K562 (cell line): ENCODE data around the gene MYMX. TPM values are rescaled to one million over a fixed set of nuclear protein-coding genes. Genes with fewer than 3 reads are reported as not detected.

Source experiments
- CHCHD3 ChIP-seq: fragments of 250-450 bp; sonication (Bioruptor Pico); IDR thresholded peaks from 2 replicates; pipeline ENCODE4 v2.1.2; 2022; ENCODE audit warnings: mild to moderate bottlenecking
- EP400 ChIP-seq: fragments of 450-650 bp; IDR thresholded peaks from 2 replicates; pipeline ENCODE4 v1.6.1; 2017; ENCODE audit warnings: antibody characterized with exemption, mild to moderate bottlenecking, moderate library complexity
- FOXK2 ChIP-seq, 2 experiments: fragments of 450-650 bp; IDR thresholded peaks in 1 of 2; conservative IDR thresholded peaks in 1 of 2; 2 replicates each; pipeline ENCODE4 v1.6.1; 2016; ENCODE audit warnings: low read depth in 2 of 2, mild to moderate bottlenecking in 1 of 2
- L3MBTL2 ChIP-seq: fragments of 450-650 bp; IDR thresholded peaks from 2 replicates; pipeline ENCODE4 v1.6.1; 2016; ENCODE audit warnings: mild to moderate bottlenecking, moderate library complexity
- NRF1 ChIP-seq, 2 experiments: fragments of 450-650 bp; IDR thresholded peaks in 1 of 2; conservative IDR thresholded peaks in 1 of 2; 2 replicates each; pipeline ENCODE4 v1.6.1; 2014; ENCODE audit warnings: mild to moderate bottlenecking in 2 of 2
- PCBP2 ChIP-seq: fragments of 200-400 bp; formaldehyde crosslinking; IDR thresholded peaks from 2 replicates; pipeline ENCODE4 v1.6.1; 2018; ENCODE audit warnings: low read length, low read depth, mild to moderate bottlenecking, moderate library complexity; ENCODE audit not compliant: poor library complexity, severe bottlenecking
- PHF8 ChIP-seq: fragments of 200-600 bp; sonication (generic); IDR thresholded peaks from 2 replicates; pipeline ENCODE4 v1.6.1; 2012; ENCODE audit warnings: mixed run types, mild to moderate bottlenecking, inconsistent platforms, low read length, moderate library complexity, borderline replicate concordance
- RBM15 ChIP-seq: fragments of 200-400 bp; formaldehyde crosslinking; IDR thresholded peaks from 2 replicates; pipeline ENCODE4 v1.6.1; 2018; ENCODE audit warnings: mild to moderate bottlenecking, low read length, moderate library complexity; ENCODE audit not compliant: insufficient read depth
- SIN3B ChIP-seq: fragments of 450-650 bp; IDR thresholded peaks from 2 replicates; pipeline ENCODE4 v1.6.1; 2017; ENCODE audit warnings: low read depth, mild to moderate bottlenecking, moderate library complexity
- SRSF3 ChIP-seq: fragments of 200-400 bp; formaldehyde crosslinking; IDR thresholded peaks from 2 replicates; pipeline ENCODE4 v1.6.1; 2016; ENCODE audit warnings: mild to moderate bottlenecking, low read length, moderate library complexity; ENCODE audit not compliant: insufficient read depth
- SRSF9 ChIP-seq: fragments of 200-400 bp; formaldehyde crosslinking; IDR thresholded peaks from 2 replicates; pipeline ENCODE4 v1.6.1; 2017; ENCODE audit warnings: low read depth, low read length, borderline replicate concordance
- ZNF140 ChIP-seq: fragments of 250-450 bp; sonication (Bioruptor Pico); IDR thresholded peaks from 2 replicates; pipeline ENCODE4 v1.8.0; 2021; ENCODE audit warnings: moderate library complexity, mild to moderate bottlenecking, inconsistent platforms
- ZNF717 ChIP-seq: fragments of 250-450 bp; sonication (Bioruptor Pico); IDR thresholded peaks from 2 replicates; pipeline ENCODE4 v1.5.0; 2021
- ZNF76 ChIP-seq: fragments of 250-450 bp; sonication (Bioruptor Pico); IDR thresholded peaks from 2 replicates; pipeline ENCODE4 v1.4.0; 2020; ENCODE audit warnings: mild to moderate bottlenecking, moderate library complexity, borderline replicate concordance
- ZNF830 ChIP-seq: fragments of 250-450 bp; sonication (Bioruptor Pico); IDR thresholded peaks from 2 replicates; pipeline ENCODE4 v1.5.0; 2021; ENCODE audit warnings: mild to moderate bottlenecking
- polyA plus RNA-seq, 8 experiments: library from polyadenylated mRNA; depleted of rRNA in 4 of 8; stranded (reverse) in 5 of 8; unstranded in 3 of 8; fragments of >200 nt; fragmentation: Nextera tagmentation in 2 of 8; fragmentation: Illumina TruSeq in 1 of 8; extraction: Ambion mirVana in 2 of 8; extraction: Trizol in 1 of 8; gene quantifications; 2 replicates each; pipeline versions ENCODE4 v1.2.1 to v1.2.3, GENCODE V29; 2011 to 2014; ENCODE audit warnings: inconsistent platforms in 1 of 8, missing spikeins in 1 of 8
- total RNA-seq, 7 experiments: library from RNA; depleted of rRNA in 6 of 7; stranded (reverse); fragments of >200 nt in 6 of 7; fragmentation: Illumina TruSeq in 2 of 7; extraction: Trizol in 2 of 7; gene quantifications; 2 replicates each; pipeline versions ENCODE4 v1.2.1 to v1.2.3, GENCODE V29; 2011 to 2021; ENCODE audit warnings: low replicate concordance in 1 of 7
- TF ChIP-seq, protein P1 (sequence below): fragments of 450-650 bp; IDR thresholded peaks from 2 replicates; pipeline ENCODE4 v1.6.1; 2017; ENCODE audit warnings: antibody characterized with exemption
- TF ChIP-seq, protein P2 (sequence below): fragments of 250-450 bp; sonication (Bioruptor Pico); IDR thresholded peaks from 2 replicates; pipeline ENCODE4 v1.8.0; 2021; ENCODE audit warnings: mild to moderate bottlenecking, moderate library complexity
- TF ChIP-seq, protein P3 (sequence below): fragments of 250-450 bp; sonication (Bioruptor Pico); IDR thresholded peaks from 2 replicates; pipeline ENCODE4 v1.5.0; 2021
- TF ChIP-seq, protein P4 (sequence below): fragments of 450-650 bp; conservative IDR thresholded peaks from 2 replicates; pipeline ENCODE4 v1.6.1; 2016; ENCODE audit warnings: missing genetic modification characterization, low read depth, mild to moderate bottlenecking, control low read depth, missing compliant biosample characterization
- TF ChIP-seq, protein P5 (sequence below): fragments of 250-450 bp; sonication (Bioruptor Pico); IDR thresholded peaks from 2 replicates; pipeline ENCODE4 v1.8.0; 2022; ENCODE audit warnings: moderate library complexity, mild to moderate bottlenecking, inconsistent platforms
- TF ChIP-seq, protein P6 (sequence below): fragments of 250-450 bp; sonication (Bioruptor Pico); IDR thresholded peaks from 2 replicates; pipeline ENCODE4 v1.8.0; 2022; ENCODE audit warnings: moderate library complexity, mild to moderate bottlenecking, inconsistent platforms

Gene MYMX
- total and polyA plus RNA-seq, 9 of the 15 experiments (the other 6 are each of a cell fraction or from before 2014, with no cell fraction given): 0.12 TPM; not detected in 8

DNA sequence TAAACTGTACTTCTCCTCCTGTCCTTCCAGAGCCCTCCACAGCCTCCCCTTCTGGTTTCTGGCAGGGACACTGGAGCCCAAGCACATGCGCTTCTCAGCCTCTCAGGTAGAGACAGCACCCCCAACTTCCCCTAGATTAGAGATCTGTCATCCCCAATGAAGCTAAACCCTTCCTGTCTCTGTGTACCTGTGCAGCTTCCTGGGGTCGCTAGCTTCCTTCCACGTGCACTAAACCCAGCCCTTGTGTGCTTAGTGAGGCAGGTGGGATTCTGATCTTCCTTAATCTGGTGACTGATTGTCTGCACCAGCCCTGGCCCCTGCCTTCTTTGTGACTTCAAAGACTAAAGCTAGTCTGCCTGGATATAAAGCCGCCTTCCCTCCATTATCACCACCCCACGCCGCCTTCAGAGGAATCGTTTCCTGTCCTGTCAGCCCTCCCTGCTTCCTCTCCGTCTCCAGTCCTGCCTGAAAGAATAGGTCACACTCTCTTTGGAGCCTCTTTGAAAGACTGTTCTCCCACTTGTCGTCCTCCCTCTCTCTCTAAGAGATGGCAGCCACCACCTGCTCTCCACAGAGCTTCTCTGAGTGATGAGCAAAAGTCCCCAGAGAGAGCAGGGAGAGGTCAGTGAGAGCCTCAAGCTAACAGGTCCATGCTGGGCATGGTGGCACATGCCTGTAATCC is 30.6 kb upstream of the MYMX start (continued):
- TF ChIP-seq PHF8 (no peak), RBM15 (no peak), L3MBTL2 (peak; percentile 59), ZNF140 (no peak), ZNF717 (CRISPR knock-in tag) (no peak), ZNF76 (CRISPR knock-in tag) (no peak), CHCHD3 (CRISPR knock-in tag) (no peak), FOXK2 (conservative IDR thresholded peaks at IDR 0.05 in 1 of 2, IDR thresholded peaks at IDR 0.05 in 1 of 2; ENCODE audit: low read depth in 2 of 2) (no peak), SIN3B (no peak), SRSF3 (no peak), SRSF9 (no peak), ZNF830 (CRISPR knock-in tag) (no peak), PCBP2 (no peak), EP400 (peak; percentile 28; the same call in 1 of the 2 replicates), NRF1 (conservative IDR thresholded peaks at IDR 0.05 in 1 of 2, IDR thresholded peaks at IDR 0.05 in 1 of 2) (peak in 1 of 2 experiments; percentile 37; a peak in 2 of 4 replicates)
- TF ChIP-seq, protein P1, sequence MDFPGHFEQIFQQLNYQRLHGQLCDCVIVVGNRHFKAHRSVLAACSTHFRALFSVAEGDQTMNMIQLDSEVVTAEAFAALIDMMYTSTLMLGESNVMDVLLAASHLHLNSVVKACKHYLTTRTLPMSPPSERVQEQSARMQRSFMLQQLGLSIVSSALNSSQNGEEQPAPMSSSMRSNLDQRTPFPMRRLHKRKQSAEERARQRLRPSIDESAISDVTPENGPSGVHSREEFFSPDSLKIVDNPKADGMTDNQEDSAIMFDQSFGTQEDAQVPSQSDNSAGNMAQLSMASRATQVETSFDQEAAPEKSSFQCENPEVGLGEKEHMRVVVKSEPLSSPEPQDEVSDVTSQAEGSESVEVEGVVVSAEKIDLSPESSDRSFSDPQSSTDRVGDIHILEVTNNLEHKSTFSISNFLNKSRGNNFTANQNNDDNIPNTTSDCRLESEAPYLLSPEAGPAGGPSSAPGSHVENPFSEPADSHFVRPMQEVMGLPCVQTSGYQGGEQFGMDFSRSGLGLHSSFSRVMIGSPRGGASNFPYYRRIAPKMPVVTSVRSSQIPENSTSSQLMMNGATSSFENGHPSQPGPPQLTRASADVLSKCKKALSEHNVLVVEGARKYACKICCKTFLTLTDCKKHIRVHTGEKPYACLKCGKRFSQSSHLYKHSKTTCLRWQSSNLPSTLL: no peak
- TF ChIP-seq, protein P2, sequence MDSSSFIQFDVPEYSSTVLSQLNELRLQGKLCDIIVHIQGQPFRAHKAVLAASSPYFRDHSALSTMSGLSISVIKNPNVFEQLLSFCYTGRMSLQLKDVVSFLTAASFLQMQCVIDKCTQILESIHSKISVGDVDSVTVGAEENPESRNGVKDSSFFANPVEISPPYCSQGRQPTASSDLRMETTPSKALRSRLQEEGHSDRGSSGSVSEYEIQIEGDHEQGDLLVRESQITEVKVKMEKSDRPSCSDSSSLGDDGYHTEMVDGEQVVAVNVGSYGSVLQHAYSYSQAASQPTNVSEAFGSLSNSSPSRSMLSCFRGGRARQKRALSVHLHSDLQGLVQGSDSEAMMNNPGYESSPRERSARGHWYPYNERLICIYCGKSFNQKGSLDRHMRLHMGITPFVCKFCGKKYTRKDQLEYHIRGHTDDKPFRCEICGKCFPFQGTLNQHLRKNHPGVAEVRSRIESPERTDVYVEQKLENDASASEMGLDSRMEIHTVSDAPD: no peak
- TF ChIP-seq, protein P3, sequence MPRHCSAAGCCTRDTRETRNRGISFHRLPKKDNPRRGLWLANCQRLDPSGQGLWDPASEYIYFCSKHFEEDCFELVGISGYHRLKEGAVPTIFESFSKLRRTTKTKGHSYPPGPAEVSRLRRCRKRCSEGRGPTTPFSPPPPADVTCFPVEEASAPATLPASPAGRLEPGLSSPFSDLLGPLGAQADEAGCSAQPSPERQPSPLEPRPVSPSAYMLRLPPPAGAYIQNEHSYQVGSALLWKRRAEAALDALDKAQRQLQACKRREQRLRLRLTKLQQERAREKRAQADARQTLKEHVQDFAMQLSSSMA (CRISPR knock-in tag): no peak
- TF ChIP-seq, protein P4, sequence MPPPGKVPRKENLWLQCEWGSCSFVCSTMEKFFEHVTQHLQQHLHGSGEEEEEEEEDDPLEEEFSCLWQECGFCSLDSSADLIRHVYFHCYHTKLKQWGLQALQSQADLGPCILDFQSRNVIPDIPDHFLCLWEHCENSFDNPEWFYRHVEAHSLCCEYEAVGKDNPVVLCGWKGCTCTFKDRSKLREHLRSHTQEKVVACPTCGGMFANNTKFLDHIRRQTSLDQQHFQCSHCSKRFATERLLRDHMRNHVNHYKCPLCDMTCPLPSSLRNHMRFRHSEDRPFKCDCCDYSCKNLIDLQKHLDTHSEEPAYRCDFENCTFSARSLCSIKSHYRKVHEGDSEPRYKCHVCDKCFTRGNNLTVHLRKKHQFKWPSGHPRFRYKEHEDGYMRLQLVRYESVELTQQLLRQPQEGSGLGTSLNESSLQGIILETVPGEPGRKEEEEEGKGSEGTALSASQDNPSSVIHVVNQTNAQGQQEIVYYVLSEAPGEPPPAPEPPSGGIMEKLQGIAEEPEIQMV (tag): no peak
- TF ChIP-seq, protein P5, sequence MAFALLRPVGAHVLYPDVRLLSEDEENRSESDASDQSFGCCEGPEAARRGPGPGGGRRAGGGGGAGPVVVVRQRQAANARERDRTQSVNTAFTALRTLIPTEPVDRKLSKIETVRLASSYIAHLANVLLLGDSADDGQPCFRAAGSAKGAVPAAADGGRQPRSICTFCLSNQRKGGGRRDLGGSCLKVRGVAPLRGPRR (CRISPR knock-in tag): no peak
- TF ChIP-seq, protein P6, sequence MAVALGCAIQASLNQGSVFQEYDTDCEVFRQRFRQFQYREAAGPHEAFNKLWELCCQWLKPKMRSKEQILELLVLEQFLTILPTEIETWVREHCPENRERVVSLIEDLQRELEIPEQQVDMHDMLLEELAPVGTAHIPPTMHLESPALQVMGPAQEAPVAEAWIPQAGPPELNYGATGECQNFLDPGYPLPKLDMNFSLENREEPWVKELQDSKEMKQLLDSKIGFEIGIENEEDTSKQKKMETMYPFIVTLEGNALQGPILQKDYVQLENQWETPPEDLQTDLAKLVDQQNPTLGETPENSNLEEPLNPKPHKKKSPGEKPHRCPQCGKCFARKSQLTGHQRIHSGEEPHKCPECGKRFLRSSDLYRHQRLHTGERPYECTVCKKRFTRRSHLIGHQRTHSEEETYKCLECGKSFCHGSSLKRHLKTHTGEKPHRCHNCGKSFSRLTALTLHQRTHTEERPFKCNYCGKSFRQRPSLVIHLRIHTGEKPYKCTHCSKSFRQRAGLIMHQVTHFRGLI (CRISPR knock-in tag): no peak
